ENCODE results near the gene IER3IP1. TPM values are rescaled to one million over a fixed set of nuclear protein-coding genes. Genes with fewer than 3 reads are reported as not detected.
A peak's percentile ranks its signal among the peaks of the same experiment; 100 is the strongest.

The IER3IP1 gene
- total and polyA plus RNA-seq, 9 donors: 8.9 to 14.0 (median 12.1) TPM

DNA sequence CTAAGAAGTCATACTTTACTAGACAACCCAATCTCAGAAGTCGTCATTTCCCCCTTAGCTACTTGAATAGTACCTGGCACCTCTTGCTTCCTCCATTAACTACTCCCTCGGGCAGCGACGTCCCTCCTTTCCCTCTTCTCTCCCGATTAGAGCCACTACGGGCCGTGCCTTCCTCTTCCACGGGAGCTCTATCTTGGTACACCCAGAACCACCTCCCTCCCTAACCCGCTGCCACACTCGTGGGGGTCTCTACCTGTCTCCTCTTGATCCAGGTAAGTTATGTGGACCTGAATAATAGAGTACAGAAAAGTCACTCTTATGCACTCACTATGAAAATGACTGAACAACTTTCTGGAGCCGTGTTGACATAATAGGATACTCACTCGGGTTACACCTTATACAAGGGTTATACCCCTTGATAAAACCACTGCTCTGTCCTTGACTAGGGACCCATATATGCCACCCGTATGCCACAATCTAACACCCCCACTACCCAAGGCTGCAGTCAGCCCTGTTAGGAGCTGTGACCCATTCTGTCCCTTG is 25.3 kb downstream of the IER3IP1 start:
- Histone ChIP-seq H3K4me1 (ENCODE audit: insufficient read depth) (peaks cover 8% of the 10 kb centered on the region), H3K4me3 (peak overlapping the region; percentile 81), H3K27me3 (no peaks in the 10 kb centered on the region), H3K27ac (peak overlapping the region; percentile 73 to 83), H3K36me3 (no peaks in the 10 kb centered on the region), H3K9me3 (no peaks in the 10 kb centered on the region)
- DNase-seq: peak in 4 of 5 donors; percentile 12 to 41 (median 27)
- intact Hi-C loops (cut with DNase I): no loop called here
- WGBS, 3 donors: 2 to 7% (median 4%) methylated on average over 13 of the region's 13 CpGs
- TF ChIP-seq, protein P1, sequence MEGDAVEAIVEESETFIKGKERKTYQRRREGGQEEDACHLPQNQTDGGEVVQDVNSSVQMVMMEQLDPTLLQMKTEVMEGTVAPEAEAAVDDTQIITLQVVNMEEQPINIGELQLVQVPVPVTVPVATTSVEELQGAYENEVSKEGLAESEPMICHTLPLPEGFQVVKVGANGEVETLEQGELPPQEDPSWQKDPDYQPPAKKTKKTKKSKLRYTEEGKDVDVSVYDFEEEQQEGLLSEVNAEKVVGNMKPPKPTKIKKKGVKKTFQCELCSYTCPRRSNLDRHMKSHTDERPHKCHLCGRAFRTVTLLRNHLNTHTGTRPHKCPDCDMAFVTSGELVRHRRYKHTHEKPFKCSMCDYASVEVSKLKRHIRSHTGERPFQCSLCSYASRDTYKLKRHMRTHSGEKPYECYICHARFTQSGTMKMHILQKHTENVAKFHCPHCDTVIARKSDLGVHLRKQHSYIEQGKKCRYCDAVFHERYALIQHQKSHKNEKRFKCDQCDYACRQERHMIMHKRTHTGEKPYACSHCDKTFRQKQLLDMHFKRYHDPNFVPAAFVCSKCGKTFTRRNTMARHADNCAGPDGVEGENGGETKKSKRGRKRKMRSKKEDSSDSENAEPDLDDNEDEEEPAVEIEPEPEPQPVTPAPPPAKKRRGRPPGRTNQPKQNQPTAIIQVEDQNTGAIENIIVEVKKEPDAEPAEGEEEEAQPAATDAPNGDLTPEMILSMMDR (IDR thresholded peaks at IDR 0.05): no peak
- TF ChIP-seq EP300 (IDR thresholded peaks at IDR 0.05) (no peak), POLR2A (IDR thresholded peaks at IDR 0.05) (no peak)

DNA sequence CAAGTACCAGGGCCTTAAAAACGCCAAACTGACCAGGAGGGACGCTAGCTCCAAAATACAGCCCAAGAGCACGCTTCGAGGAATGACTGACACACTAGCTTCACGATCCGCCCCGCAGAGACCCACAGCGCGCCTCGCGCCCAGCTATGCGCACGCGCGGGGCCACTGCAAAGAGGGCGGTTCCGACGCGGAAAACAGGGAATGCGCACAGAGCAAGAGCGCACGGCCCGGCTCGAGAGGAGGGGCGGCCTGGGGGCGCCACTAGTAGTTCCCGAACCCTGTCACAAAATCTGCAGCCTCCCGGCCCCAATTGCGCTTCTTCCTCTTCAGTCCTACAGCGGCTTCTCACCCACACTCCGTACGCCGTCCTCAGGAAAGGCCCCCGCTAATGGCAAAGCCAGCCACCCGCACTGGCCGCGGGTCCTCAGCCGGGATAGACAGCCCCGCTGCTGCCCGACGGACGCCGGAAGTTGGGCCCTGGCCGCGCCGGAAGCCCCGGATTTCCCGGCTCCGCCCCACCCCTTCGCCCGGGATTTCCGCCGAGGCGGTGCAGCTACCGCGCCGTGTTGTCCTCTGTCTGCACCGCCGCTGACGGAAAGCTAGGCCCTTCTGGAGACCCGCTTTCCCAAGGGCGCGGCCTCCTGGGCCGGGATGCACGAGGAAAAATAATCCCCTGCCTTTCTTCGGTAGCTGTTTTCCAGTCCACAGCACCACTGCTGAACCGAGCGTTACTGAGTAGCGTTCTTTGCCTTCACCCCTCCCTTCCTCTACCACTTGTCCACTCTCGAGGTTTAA is 25.9 kb downstream of the IER3IP1 start, which contains the start of gene HDHD2:
HDHD2 (minus strand) TSS at position 472 of the 795 bp plus-strand sequence. CDS start 14,061 bp downstream, outside the sequence.
- intact Hi-C loops (cut with DNase I): no loop called here
- Histone ChIP-seq H3K4me1 (ENCODE audit: insufficient read depth) (peaks cover 8% of the 10 kb centered on the region), H3K9me3 (no peaks in the 10 kb centered on the region), H3K4me3 (peak within 1 kb of the TSS; percentile 81), H3K27me3 (no peaks in the 10 kb centered on the region), H3K27ac (peak within 1 kb of the TSS; percentile 73 to 83), H3K36me3 (no peaks in the 10 kb centered on the region)
- TF ChIP-seq POLR2A (IDR thresholded peaks at IDR 0.05) (peak; percentile 63), EP300 (IDR thresholded peaks at IDR 0.05) (no peak)
- TF ChIP-seq, protein P1 (IDR thresholded peaks at IDR 0.05): no peak
- WGBS, 3 donors: 0% methylated on average over 70 of the region's 70 CpGs
- peak; percentile 78 to 90 (median 84) for DNase-seq

DNA sequence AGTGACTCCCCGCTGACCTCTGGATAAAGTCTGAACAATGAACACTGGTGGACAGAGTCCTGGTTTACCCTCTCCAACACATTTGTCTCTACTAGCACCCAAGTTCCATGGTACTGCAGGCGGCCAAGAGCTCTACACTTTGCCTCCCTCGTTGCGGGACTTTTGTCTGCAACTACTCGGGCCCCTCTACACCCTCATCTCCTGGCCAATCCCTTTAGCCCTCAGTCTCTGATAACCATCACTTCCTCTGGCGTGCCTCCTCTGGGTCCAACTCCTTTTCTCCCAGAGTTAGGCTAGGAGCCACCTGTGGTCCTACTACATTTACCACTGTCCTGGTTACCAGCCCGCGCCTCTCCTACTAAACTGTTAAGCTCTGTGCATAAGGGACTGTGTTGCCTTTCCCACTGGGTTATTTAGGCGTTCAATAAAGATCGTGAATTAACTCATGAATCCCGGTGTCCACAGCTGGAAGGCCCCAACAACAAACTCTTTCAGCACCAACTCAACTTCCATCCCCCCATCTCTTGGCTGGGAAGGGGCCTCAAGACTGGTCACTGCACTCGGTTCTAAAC is 26.6 kb downstream of the IER3IP1 start:
- intact Hi-C loops (cut with DNase I): no loop called here
- H3K9me3 ChIP-seq: no peaks in the 10 kb centered on the region
- DNase-seq: peak in 1 of 5 donors; percentile 20
- peak overlapping the region; percentile 73 to 83 for H3K27ac ChIP-seq
- 21 to 24% (median 21%) methylated on average over 12 of the region's 12 CpGs for WGBS, 3 donors
- H3K27me3 ChIP-seq: no peaks in the 10 kb centered on the region
- peaks cover 8% of the 10 kb centered on the region for H3K4me1 ChIP-seq (ENCODE audit: insufficient read depth)
- peak overlapping the region; percentile 81 for H3K4me3 ChIP-seq
- H3K36me3 ChIP-seq: no peaks in the 10 kb centered on the region
- TF ChIP-seq POLR2A (IDR thresholded peaks at IDR 0.05) (no peak), EP300 (IDR thresholded peaks at IDR 0.05) (no peak)
- TF ChIP-seq, protein P1 (IDR thresholded peaks at IDR 0.05): no peak

DNA sequence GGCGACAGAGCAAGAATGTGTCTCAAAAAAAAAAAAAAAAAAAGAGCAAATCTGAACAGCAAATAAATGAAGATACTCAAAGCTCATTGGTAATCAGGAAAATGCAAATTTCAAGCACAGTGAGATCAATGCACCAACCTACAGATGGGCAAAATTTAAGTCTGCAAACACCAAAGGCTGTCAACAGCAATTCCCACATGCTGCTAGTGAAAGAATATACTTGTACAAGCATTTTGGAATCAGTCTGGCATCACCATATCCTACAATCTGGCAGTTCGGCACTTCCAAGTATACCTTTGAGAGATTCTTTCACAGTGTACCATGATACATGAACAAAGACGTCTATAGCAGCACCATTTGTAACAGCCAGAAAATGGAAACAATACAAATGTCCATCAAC is 30.0 kb downstream of the IER3IP1 start:
- no peak for DNase-seq
- no peak for TF ChIP-seq POLR2A (IDR thresholded peaks at IDR 0.05)
- TF ChIP-seq EP300 (IDR thresholded peaks at IDR 0.05): no peak
- TF ChIP-seq, protein P1 (IDR thresholded peaks at IDR 0.05): no peak
- Histone ChIP-seq H3K4me1 (ENCODE audit: insufficient read depth) (peaks cover 8% of the 10 kb centered on the region), H3K36me3 (no peaks in the 10 kb centered on the region), H3K27ac (no peak overlapping the region), H3K4me3 (no peak overlapping the region), H3K27me3 (no peaks in the 10 kb centered on the region), H3K9me3 (no peaks in the 10 kb centered on the region)
- intact Hi-C loops (cut with DNase I): no loop called here
- WGBS, 3 donors: 93 to 95% (median 94%) methylated on average over 3 of the region's 3 CpGs

Data from ovary (tissue), 9 donors.